ENCODE results near the gene LILRB1. TPM values are rescaled to one million over a fixed set of nuclear protein-coding genes. Genes with fewer than 3 reads are reported as not detected.
A peak's percentile ranks its signal among the peaks of the same experiment; 100 is the strongest.

LILRB1 gene
- total RNA-seq, 3 donors from 2014 or later (not counting 1 experiment from before 2014, with no cell fraction given) = 18.4 to 44.4 (median 38.5) TPM

GRCh38 chr19:54606891-54607784 is 23.1 kb upstream of the LILRB1 start:
- no peaks in the 10 kb centered on the region for H3K36me3 ChIP-seq (ENCODE audit: control insufficient read depth, insufficient read depth, low read length)
- no peak for TF ChIP-seq CTCF (IDR thresholded peaks at IDR 0.05)
- Mint-ChIP-seq H3K4me1 (peaks cover 0 to 7% of the 10 kb centered on the region in 2 donors), H3K27ac (peak overlapping the region in 1 of 2 donors; percentile 25), H3K36me3 (no peaks in the 10 kb centered on the region), H3K4me3 (no peak overlapping the region), H3K9me3 (no peaks in the 10 kb centered on the region), H3K27me3 (ENCODE audit: low read depth in 2 of 2) (peaks cover 31 to 34% of the 10 kb centered on the region in 2 donors)
- intact Hi-C loops (cut with micrococcal nuclease) = no loop called here
- no peak for DNase-seq
- H3K4me3 ChIP-seq (ENCODE audit: low read length) = no peak overlapping the region
- peaks cover 24% of the 10 kb centered on the region for H3K4me1 ChIP-seq (ENCODE audit: control insufficient read depth, insufficient read depth, low read length)
- peaks cover 5% of the 10 kb centered on the region for H3K27me3 ChIP-seq (ENCODE audit: control insufficient read depth, insufficient read depth, low read length)
- ATAC-seq = peak in 1 of 3 donors; percentile 53
- H3K9me3 ChIP-seq (ENCODE audit: control insufficient read depth, insufficient read depth, low read length) = no peaks in the 10 kb centered on the region
- 79% methylated on average over 15 of the region's 16 CpGs for WGBS (ENCODE audit: insufficient coverage)
- H3K27ac ChIP-seq (ENCODE audit: low read length) = no peak overlapping the region

- ATAC-seq = no peak
- no peaks in the 10 kb centered on the region for H3K36me3 ChIP-seq (ENCODE audit: control insufficient read depth, insufficient read depth, low read length)
- H3K36me3 Mint-ChIP-seq = no peaks in the 10 kb centered on the region
- H3K27ac ChIP-seq (ENCODE audit: low read length) = no peak overlapping the region
- intact Hi-C loops (cut with micrococcal nuclease) = no loop called here
- no peaks in the 10 kb centered on the region for H3K9me3 ChIP-seq (ENCODE audit: control insufficient read depth, insufficient read depth, low read length)
- no peak for DNase-seq
- peaks cover 3% of the 10 kb centered on the region for H3K27me3 ChIP-seq (ENCODE audit: control insufficient read depth, insufficient read depth, low read length)
- WGBS (ENCODE audit: insufficient coverage) = 84% methylated on average over 5 of the region's 5 CpGs
- peaks cover 24% of the 10 kb centered on the region for H3K4me1 ChIP-seq (ENCODE audit: control insufficient read depth, insufficient read depth, low read length)
- H3K27ac Mint-ChIP-seq = no peak overlapping the region
- no peak overlapping the region for H3K4me3 Mint-ChIP-seq
- no peaks in the 10 kb centered on the region for H3K9me3 Mint-ChIP-seq
- H3K27me3 Mint-ChIP-seq (ENCODE audit: low read depth in 2 of 2) = peaks cover 29 to 34% of the 10 kb centered on the region in 2 donors
- no peak overlapping the region for H3K4me3 ChIP-seq (ENCODE audit: low read length)
- TF ChIP-seq CTCF (IDR thresholded peaks at IDR 0.05) = no peak
- peaks cover 0 to 5% of the 10 kb centered on the region in 2 donors for H3K4me1 Mint-ChIP-seq
Observed at GRCh38 chr19:54607785-54608150, 22.5 kb upstream of the LILRB1 start.

- Histone ChIP-seq H3K4me3 (ENCODE audit: low read length) (no peak overlapping the region), H3K4me1 (ENCODE audit: control insufficient read depth, insufficient read depth, low read length) (peaks cover 24% of the 10 kb centered on the region), H3K27ac (ENCODE audit: low read length) (no peak overlapping the region), H3K27me3 (ENCODE audit: control insufficient read depth, insufficient read depth, low read length) (peaks cover 2% of the 10 kb centered on the region), H3K36me3 (ENCODE audit: control insufficient read depth, insufficient read depth, low read length) (no peaks in the 10 kb centered on the region), H3K9me3 (ENCODE audit: control insufficient read depth, insufficient read depth, low read length) (no peaks in the 10 kb centered on the region)
- DNase-seq (no peak), ATAC-seq (no peak)
- intact Hi-C loops (cut with micrococcal nuclease) = no loop called here
- Mint-ChIP-seq H3K27me3 (ENCODE audit: low read depth in 2 of 2) (peaks cover 28 to 34% of the 10 kb centered on the region in 2 donors), H3K27ac (no peak overlapping the region), H3K4me3 (no peak overlapping the region), H3K36me3 (no peaks in the 10 kb centered on the region), H3K4me1 (peaks cover 0 to 5% of the 10 kb centered on the region in 2 donors), H3K9me3 (no peaks in the 10 kb centered on the region)
- WGBS (ENCODE audit: insufficient coverage) = 91% methylated on average over 6 of the region's 7 CpGs
- TF ChIP-seq CTCF (IDR thresholded peaks at IDR 0.05) = no peak
Observed at GRCh38 chr19:54608205-54608604, 22.1 kb upstream of the LILRB1 start.

All from natural killer cell (primary cell).